Calu3 (cell line): ENCODE results near the gene SNX13. TPM values are rescaled to one million over a fixed set of nuclear protein-coding genes. Genes with fewer than 3 reads are reported as not detected.

ENCODE experiments used
- BruUV-seq: library from RNA; stranded (reverse); fragments of 400-500 nt; replicated peaks from 2 replicates; lab custom pipeline; 2021; lab: Mats Ljungman, UMichigan
- CTCF ChIA-PET: fragments of 300-600 bp; sonication (Branson Sonifier 250); formaldehyde crosslinking; loops from one replicate; lab custom pipeline; 2022; ENCODE audit warnings: antibody characterized with exemption; lab: Charles Lee
- DNase-seq: peaks from one replicate; pipeline ENCODE4 v3.0.0; 2022
- H3K27ac Mint-ChIP-seq: one replicate; pipeline ENCODE4 v1.8.0; 2022; ENCODE audit warnings: mixed read lengths; ENCODE audit not compliant: unreplicated experiment
- H3K27me3 Mint-ChIP-seq: one replicate; pipeline ENCODE4 v1.8.0; 2022; ENCODE audit warnings: mixed read lengths; ENCODE audit not compliant: unreplicated experiment
- H3K36me3 Mint-ChIP-seq: one replicate; pipeline ENCODE4 v1.8.0; 2022; ENCODE audit warnings: mild to moderate bottlenecking, moderate library complexity, mixed read lengths; ENCODE audit not compliant: insufficient read depth, unreplicated experiment
- H3K4me1 Mint-ChIP-seq: one replicate; pipeline ENCODE4 v1.8.0; 2022; ENCODE audit warnings: mild to moderate bottlenecking, low read depth, mixed read lengths; ENCODE audit not compliant: unreplicated experiment
- H3K4me3 Mint-ChIP-seq: one replicate; pipeline ENCODE4 v1.8.0; 2022; ENCODE audit warnings: mild to moderate bottlenecking, low read depth, moderate library complexity, mixed read lengths; ENCODE audit not compliant: unreplicated experiment
- H3K9me3 Mint-ChIP-seq: one replicate; pipeline ENCODE4 v1.8.0; 2022; ENCODE audit warnings: low read depth, mixed read lengths; ENCODE audit not compliant: unreplicated experiment
- intact Hi-C: fragments of 100-400 bp; cut with micrococcal nuclease; formaldehyde crosslinking; loops from one replicate; pipeline ENCODE4 v1.10.0; 2022; ENCODE audit not compliant: unreplicated experiment
- total RNA-seq: library from RNA; stranded (reverse); gene quantifications from 2 replicates; pipeline ENCODE4 v1.2.3, GENCODE V29; 2022
- TF ChIP-seq, protein P1 (sequence below): fragments of 200-600 bp; IDR thresholded peaks from one replicate; pipeline ENCODE4 v1.8.0; 2022; ENCODE audit warnings: antibody characterized with exemption; ENCODE audit not compliant: unreplicated experiment

SNX13 gene
- total RNA-seq, 1 experiment from 2014 or later = 71.9 TPM

GRCh38 chr7:17843041-17843440 lies 97.3 kb downstream of the SNX13 start:
- H3K9me3 Mint-ChIP-seq = peaks cover 6% of the 10 kb centered on the region
- H3K36me3 Mint-ChIP-seq = peaks cover 20% of the 10 kb centered on the region
- no TSS peak for BruUV-seq
- H3K27me3 Mint-ChIP-seq = no peaks in the 10 kb centered on the region
- intact Hi-C loops = no loop called here
- CTCF ChIA-PET = no interaction called here
- H3K27ac Mint-ChIP-seq = peak overlapping the region; percentile 20
- DNase-seq = no peak
- TF ChIP-seq, protein P1, sequence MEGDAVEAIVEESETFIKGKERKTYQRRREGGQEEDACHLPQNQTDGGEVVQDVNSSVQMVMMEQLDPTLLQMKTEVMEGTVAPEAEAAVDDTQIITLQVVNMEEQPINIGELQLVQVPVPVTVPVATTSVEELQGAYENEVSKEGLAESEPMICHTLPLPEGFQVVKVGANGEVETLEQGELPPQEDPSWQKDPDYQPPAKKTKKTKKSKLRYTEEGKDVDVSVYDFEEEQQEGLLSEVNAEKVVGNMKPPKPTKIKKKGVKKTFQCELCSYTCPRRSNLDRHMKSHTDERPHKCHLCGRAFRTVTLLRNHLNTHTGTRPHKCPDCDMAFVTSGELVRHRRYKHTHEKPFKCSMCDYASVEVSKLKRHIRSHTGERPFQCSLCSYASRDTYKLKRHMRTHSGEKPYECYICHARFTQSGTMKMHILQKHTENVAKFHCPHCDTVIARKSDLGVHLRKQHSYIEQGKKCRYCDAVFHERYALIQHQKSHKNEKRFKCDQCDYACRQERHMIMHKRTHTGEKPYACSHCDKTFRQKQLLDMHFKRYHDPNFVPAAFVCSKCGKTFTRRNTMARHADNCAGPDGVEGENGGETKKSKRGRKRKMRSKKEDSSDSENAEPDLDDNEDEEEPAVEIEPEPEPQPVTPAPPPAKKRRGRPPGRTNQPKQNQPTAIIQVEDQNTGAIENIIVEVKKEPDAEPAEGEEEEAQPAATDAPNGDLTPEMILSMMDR = no peak
- H3K4me1 Mint-ChIP-seq = peaks cover 26% of the 10 kb centered on the region
- H3K4me3 Mint-ChIP-seq = no peak overlapping the region

DNA sequence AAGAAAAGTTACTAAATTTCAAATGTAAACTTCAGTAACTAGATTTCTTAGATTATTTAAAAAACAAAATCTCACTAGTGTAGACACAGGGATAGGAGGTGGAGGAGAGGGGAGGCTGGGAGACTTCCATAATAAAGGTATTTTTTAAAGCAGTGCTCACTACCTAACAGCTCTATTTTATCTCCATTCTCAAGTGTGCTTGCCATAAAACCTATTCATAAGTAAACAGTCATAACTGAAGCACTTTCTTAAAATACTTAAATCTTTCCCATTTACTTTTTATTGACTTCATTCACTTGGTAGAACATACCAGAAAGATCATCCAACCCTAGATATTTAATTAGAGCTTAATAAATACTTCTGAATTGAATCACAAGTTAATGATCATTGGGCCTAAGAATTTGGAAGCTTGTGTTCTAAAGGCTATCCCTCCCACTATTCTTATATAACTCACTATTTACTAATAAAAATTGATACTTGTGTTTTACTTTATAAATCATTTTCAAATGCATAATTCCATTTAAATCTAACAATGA lies 107.4 kb downstream of the SNX13 start:
- no peak overlapping the region for H3K4me3 Mint-ChIP-seq
- H3K36me3 Mint-ChIP-seq = no peaks in the 10 kb centered on the region
- H3K27me3 Mint-ChIP-seq = no peaks in the 10 kb centered on the region
- no peaks in the 10 kb centered on the region for H3K9me3 Mint-ChIP-seq
- CTCF ChIA-PET = interaction anchor here (0.6 kb wide), 1 partner anchor 1015 kb away, joined by 4 read pairs; no protein-coding TSS in a partner anchor
- no TSS peak for BruUV-seq
- DNase-seq = no peak
- intact Hi-C loops = no loop called here
- TF ChIP-seq, protein P1 = no peak
- H3K27ac Mint-ChIP-seq = no peak overlapping the region
- H3K4me1 Mint-ChIP-seq = peaks cover 8% of the 10 kb centered on the region

DNA sequence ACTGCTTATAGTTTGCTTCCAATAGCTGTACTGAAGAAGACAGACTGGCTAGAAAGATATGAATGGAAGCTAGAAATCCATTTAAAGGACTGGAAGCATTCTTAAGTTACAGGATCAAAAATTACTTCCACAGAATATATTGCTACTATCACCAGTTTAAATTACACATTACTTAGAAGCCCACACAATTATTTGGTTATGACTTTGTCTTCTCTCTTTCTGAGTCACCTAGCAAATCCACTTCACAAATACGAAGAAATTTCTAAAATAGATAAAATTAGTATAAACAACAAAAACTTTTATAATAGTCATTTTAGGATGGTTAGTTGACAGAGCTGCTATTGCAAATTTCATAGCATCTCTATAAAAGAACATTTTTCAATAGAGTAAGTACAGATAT lies 108.1 kb downstream of the SNX13 start:
- intact Hi-C loops = no loop called here
- H3K27me3 Mint-ChIP-seq = no peaks in the 10 kb centered on the region
- no peaks in the 10 kb centered on the region for H3K9me3 Mint-ChIP-seq
- no peak overlapping the region for H3K4me3 Mint-ChIP-seq
- no peaks in the 10 kb centered on the region for H3K36me3 Mint-ChIP-seq
- CTCF ChIA-PET = no interaction called here
- TF ChIP-seq, protein P1 = no peak
- no peak overlapping the region for H3K27ac Mint-ChIP-seq
- BruUV-seq = no TSS peak
- no peak for DNase-seq
- H3K4me1 Mint-ChIP-seq = peaks cover 8% of the 10 kb centered on the region

- DNase-seq = no peak
- no peaks in the 10 kb centered on the region for H3K9me3 Mint-ChIP-seq
- TF ChIP-seq, protein P1 = no peak
- peaks cover 8% of the 10 kb centered on the region for H3K4me1 Mint-ChIP-seq
- H3K36me3 Mint-ChIP-seq = no peaks in the 10 kb centered on the region
- intact Hi-C loops = no loop called here
- no peak overlapping the region for H3K4me3 Mint-ChIP-seq
- no TSS peak for BruUV-seq
- no peak overlapping the region for H3K27ac Mint-ChIP-seq
- CTCF ChIA-PET = interaction anchor here (0.7 kb wide), 1 partner anchor 906 kb away, joined by 6 read pairs; no protein-coding TSS in a partner anchor
- no peaks in the 10 kb centered on the region for H3K27me3 Mint-ChIP-seq
Measured at GRCh38 chr7:17830206-17830605, 110.1 kb downstream of the SNX13 start.
